T-helper 2 cell (primary cell): ENCODE measurements around the gene OGFOD1.
"Not testable (repeated sequence)": the region's sequence is repeated elsewhere in the genome, so short reads cannot be mapped to it uniquely, and the experiment has no call there.

Experiments
- DNase-seq, 5 experiments: peaks; one replicate each; pipeline versions ENCODE4 v3.0.0 to v3.0.0-alpha.2; 2012 to 2022

Gene OGFOD1

DNA sequence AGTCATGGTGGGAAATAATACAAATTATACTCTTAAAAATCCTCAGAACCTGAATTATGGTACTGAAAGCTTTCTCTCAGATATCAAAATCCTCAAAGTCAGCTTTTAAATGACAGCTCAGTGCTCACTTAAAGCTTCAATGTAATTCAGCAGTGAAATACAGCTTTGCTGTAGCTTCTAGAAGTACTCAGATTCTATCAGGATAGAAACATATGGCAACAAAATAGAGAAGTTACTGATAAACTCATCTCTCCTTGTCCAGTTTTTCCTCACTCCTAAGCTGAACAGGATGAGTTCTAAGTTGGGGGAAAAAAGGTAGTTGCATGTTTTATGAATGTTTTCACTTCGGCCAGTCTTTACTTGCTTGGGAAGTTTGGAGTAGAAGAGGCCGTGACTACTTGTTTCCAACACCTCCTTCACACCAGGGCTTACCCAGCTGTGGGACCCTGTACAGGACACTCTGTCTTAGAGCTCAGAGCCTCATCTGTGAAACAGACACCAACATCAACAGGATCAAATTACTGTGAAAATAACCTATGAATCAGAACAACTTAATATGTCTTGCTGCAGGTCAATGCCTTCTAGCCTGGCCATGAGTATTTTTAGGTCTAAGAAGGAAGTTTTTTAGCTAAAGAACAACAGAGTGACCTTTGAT lies 30.2 kb downstream of the OGFOD1 start:
- no peak for DNase-seq

DNA sequence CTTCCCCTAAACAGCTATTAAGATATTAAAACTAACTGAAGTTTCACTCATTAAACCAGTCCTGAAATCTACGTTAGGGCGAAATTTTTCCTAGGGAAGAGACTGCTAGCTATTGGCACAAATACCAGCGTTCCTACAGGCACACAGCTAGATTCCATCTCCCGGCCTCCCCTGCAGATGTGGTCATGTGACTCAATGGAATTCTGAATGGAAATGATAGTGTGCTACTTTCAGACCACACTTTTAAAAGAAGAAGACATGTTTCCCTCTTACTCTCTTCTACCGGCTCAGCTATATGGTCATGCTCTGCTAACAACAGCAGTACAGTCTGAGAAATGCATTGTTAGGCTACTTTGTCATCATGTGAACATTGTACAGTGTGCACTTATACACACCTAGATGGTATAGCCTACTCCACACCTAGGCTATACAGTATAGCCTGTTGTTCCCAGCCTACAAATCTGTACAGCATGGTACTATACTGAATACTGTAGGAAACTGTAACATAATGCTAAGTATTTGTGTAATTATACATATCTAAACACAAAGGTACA lies 31.4 kb downstream of the OGFOD1 start:
- no peak for DNase-seq

GRCh38 chr16:56483394-56483793 lies 32.0 kb downstream of the OGFOD1 start:
- DNase-seq = no peak

- no peak for DNase-seq
These were observed 36.7 kb downstream of the OGFOD1 start for GRCh38 chr16:56488035-56488434.

- DNase-seq = not testable (repeated sequence)
These were observed 37.5 kb downstream of the OGFOD1 start for GRCh38 chr16:56488868-56489267.

GRCh38 chr16:56491657-56492261 lies 40.4 kb downstream of the OGFOD1 start:
- no peak for DNase-seq

GRCh38 chr16:56493126-56493525 lies 41.8 kb downstream of the OGFOD1 start:
- no peak for DNase-seq

- no peak for DNase-seq
These were observed 42.5 kb downstream of the OGFOD1 start for GRCh38 chr16:56493815-56494214.

DNA sequence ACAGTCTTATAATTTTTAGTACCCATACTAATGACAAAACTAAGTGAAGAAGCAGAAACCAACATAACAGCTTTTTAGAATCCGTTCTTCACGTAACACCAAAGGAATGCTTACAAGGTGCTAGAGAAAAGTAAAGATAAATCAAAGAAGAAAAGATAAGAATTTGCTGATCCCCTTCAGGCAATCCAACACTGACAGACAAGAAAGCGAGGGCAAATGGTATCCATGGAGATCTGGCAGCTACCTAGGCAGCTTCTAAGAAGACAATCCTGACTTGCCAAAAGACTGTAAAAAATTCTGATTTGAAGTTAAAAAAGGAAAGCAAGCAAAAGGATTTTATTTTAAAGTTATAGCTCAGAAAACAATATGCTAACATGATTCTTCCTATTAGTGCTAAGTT lies 53.8 kb downstream of the OGFOD1 start:
- no peak for DNase-seq

DNA sequence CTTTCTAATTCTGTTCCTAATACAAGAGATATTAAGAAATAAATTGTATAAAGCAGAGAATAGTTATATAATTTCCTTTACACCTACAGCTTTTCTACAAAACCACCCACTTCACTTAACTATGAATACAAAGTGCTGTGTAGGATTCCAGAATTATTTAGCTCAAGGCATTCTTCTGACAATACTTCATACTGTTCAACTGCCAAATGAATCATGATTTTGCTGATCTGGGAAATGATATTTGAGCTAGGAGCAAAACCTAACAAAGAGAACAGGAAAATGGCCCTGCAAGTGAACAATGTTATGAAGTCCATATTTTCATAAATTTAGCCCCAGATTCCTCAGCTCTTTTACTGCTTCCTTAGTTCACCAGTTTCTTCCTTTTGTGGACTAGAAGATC lies 55.6 kb downstream of the OGFOD1 start:
- no peak for DNase-seq

DNA sequence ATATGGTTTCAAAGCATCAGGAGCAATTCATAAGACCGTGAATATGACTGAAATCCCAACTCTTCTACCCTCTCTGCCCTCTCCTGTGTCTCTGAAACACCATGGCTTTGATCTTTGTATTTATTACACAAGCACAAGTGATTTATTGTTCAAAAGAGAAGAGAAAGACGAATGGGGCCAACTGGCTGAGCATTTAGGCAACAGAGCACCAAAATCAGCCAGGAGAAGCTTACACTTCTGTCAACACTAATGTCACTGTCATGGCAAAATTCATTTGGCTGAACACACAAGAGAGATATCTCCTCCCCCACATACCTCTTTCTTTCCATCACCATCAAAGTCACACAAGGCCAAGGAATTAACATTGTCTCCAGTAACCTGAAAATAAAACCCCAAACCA lies 59.2 kb downstream of the OGFOD1 start:
- DNase-seq = no peak

DNA sequence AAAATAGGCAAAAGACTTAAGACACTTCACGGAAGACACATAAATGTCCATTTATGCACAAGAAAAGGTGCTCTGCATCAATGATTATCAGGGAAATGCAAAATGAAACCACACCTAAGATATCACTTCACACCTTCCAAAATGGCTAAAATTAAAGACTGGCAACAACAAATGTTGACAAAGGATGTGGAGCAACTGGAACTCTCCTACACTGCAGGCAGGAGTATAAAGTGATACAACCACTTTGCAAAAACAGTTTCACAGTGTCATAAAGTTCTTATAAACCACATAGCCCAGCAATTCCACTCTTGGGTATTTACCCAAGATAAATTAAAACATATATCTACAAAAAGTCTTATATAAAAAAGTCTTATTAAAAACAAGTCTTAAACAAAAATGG lies 60.7 kb downstream of the OGFOD1 start:
- no peak for DNase-seq

GRCh38 chr16:56513091-56513490 lies 61.7 kb downstream of the OGFOD1 start:
- DNase-seq = no peak

GRCh38 chr16:56513972-56514371 lies 62.6 kb downstream of the OGFOD1 start:
- peak in 4 of 5 experiments; percentile 12 to 73 (median 28) for DNase-seq

DNA sequence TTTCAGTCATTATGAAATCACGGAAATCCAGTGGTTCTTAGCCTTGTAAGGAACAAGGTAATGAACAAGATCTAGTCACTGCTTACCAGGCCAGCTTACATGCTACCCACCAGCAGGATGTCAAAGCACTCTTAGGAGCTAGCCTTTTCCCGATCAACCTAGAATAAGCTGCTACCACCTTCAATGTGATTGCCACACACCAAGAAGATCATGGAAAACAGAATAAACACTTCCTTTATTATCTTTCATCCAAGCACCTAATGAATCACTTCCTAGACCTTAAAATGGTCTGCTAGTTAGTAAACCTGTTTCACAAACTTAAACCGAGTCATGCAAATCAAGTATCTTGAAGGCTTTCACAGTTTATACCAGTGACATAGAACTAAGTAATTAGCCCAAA lies 63.5 kb downstream of the OGFOD1 start:
- no peak for DNase-seq

DNA sequence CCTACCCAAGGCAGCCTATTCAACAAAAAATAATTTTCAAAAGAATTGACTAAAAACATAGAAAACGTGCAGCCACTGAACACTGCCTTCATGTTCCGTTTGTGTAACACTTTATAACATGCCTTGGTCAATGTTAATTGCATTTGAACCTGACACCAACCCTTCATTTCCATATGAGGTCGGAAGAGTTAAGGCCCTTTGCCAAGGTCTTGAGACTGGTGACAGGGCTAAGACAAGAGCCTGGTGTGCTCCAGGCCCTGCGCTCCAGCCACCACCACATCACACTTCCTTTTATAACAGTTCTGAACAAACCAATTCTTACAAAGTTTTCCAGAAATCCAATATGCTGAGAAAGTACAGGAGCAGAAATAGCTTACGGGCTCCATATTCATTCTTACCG lies 64.3 kb downstream of the OGFOD1 start:
- no peak for DNase-seq

DNA sequence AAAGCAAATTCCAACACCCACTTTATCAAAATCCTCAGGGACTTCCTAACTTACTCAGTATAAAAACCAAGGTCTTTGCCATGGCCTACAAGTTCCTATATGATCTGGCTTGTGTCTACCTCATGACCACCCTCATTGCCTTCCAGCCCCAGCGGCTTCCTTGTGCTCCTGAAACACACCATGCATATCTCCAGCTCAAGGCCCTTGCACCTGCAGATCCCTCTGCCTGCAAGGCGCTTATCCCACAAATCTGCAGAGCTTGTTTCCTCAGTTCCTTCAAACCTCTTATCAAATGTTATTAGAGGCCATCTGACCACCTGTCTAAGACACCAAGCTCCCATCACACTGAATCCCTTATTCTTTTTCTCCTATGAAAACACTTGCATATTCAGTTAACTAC lies 65.9 kb downstream of the OGFOD1 start:
- DNase-seq = no peak

GRCh38 chr16:56518425-56518824 lies 67.1 kb downstream of the OGFOD1 start:
- DNase-seq = no peak

DNA sequence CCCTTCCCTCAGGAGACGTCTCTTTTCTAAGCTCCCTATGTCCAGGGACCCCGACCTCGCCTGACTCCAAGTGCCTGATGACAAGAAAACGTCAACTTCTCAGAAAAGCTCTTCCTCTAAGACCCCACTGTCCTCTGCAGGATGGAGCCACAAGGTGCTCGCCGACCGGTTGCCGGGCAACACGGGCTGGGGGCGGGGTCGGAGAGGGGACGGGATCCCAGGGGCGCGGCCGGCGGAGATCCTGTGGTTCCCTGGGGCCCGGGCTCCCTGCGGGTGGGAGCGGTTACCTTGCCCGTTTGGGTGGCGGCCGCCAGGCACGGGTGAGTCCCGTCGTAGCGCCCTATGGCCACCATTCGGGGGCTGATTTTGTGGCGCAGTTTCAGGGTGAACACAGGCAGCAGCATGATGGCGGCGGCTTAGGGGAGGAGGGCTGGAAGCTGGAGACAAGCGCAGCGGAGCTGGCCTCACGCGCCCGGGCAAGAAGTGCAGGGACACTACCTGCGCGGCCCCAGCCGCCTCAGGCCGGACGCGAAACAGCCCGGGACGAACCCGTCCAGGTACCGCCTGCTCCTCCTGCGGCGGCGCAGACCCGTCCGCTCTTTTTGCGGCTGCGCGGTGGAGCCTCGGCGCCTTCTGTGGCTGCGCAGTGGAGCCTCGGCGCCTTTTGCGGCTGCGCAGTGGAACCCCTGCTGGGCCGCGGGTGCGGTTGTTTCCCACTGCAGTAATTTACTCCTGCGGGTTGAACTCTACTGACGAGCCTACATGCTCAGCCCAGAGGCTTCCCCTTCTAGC lies 68.3 kb downstream of the OGFOD1 start, which contains the start of gene BBS2:
TSS of gene BBS2 (minus strand) at position 566 of the 792 bp plus-strand sequence. CDS start at position 404, 162 bp downstream.
- DNase-seq = peak; percentile 85 to 93 (median 87)

- DNase-seq = no peak
These were observed 68.9 kb downstream of the OGFOD1 start for GRCh38 chr16:56520251-56520577.

GRCh38 chr16:56525236-56525635 lies 73.9 kb downstream of the OGFOD1 start:
- no peak for DNase-seq
